GM12892 (cell line): Measurements from ENCODE around the gene TBC1D22A.

Experiments
- DNase-seq: peaks from one replicate; pipeline ENCODE4 v3.0.0; 2011; ENCODE audit not compliant: insufficient read length
- FAIRE-seq: peaks from 2 replicates; lab custom pipeline; 2011; peaks lifted over from hg19 to GRCh38; lab: Jason Lieb, UNC
- POLR2A ChIP-seq: IDR thresholded peaks from 2 replicates; pipeline ENCODE4 v1.6.1; 2011; ENCODE audit warnings: low read depth, low read length, control low read depth
- POLR2AphosphoS5 ChIP-seq: IDR thresholded peaks from 2 replicates; pipeline ENCODE4 v1.6.1; 2011; ENCODE audit warnings: low read depth, low read length, control low read depth
- TAF1 ChIP-seq: IDR thresholded peaks from 2 replicates; pipeline ENCODE4 v1.6.1; 2011; ENCODE audit warnings: low read depth, mild to moderate bottlenecking, control low read depth, low read length, borderline replicate concordance

TBC1D22A gene

DNA sequence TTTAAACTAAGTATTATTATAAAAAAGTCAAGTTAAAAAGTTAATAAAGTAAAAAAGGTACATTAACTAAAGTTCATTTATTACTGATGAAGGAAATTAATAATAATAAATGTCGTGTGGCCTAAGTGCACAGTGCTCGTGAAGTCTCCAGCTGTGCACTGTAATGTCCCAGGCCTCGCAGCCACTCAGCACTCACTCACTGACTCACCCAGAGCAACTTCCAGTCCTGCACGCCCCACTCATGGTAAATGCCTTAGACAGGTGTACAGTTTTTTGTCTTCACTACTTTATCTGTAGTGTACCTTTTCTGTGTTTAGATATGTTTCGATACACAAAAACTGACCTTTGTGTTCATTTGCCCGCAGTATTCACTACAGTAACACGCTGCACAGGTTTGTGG lies 175.5 kb downstream of the TBC1D22A start:
- DNase-seq (no peak), FAIRE-seq (no peak)
- no peak for TF ChIP-seq POLR2A
- no peak for TF ChIP-seq POLR2AphosphoS5
- no peak for TF ChIP-seq TAF1

GRCh38 chr22:46941968-46942798 lies 179.7 kb downstream of the TBC1D22A start:
- peak; percentile 67 for FAIRE-seq
- no peak for TF ChIP-seq POLR2A
- no peak for TF ChIP-seq TAF1
- TF ChIP-seq POLR2AphosphoS5: no peak
- no peak for DNase-seq

DNA sequence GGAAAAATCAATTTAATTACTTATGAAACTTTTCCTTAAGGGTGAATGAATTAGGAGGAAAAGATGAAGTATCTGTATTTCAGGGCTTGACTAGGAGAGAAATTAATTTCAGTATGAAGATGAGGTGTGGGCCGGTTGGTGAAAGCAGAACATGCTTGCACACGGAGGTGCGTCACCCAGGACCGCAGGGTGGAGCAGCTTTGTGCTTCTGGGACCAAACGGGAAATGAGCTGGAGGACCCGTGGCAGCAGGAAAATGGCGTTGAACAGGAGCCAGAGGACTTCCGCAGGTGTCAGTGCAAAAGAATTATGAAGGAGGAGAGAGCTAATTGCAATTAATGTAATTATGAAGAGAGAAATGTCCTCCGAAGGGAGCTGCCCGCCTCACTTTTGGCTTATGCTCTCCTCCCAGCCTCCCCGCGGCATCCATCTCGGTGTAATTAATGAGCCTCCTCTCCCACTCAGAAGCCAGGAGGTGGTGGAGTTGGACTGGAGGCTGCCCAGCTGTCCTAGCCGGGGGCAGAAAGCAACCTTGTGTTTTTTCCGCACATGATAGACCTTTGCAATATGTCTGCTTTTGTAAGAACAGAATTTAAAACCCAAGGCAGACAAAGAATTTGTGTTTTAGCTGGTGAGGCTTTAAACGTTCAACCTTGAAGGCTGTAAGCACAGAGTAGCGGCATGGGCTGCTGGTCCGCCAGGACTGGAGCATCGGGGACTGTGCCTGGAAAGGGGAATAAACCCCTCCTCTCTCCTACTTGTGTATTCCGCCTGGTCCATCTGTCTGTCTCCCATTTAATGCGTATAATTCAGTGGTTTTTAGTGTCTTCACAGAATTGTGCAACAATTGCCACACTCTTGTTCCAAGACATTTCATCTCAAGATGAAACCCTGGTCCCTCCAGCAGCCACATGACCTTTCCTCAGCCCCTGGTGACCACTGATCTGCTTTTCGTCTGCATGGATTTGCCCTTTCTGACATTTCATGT lies 180.6 kb downstream of the TBC1D22A start:
- no peak for DNase-seq
- no peak for FAIRE-seq
- TF ChIP-seq POLR2A: no peak

DNA sequence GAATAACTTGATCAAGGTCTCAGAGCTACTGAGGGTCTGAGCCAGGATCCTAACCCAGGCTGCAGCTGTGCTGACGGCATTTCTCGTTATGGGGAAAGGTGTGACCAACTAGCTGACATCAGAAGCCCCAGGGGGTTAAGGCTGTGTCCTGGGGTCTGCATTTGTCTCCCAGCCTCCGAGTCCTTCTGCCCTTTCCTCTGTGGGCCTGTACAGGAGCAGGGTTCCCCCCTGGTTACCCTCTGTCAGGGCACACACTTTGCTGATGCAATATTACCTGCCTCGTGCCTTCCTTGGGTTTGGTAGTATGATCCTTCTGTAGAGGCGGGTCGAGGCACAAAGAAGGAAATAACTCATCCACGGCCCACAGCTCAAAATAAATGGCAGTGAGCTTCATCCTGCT lies 183.0 kb downstream of the TBC1D22A start:
- FAIRE-seq (no peak), DNase-seq (no peak)
- TF ChIP-seq POLR2AphosphoS5 (no peak), POLR2A (no peak), TAF1 (no peak)

DNA sequence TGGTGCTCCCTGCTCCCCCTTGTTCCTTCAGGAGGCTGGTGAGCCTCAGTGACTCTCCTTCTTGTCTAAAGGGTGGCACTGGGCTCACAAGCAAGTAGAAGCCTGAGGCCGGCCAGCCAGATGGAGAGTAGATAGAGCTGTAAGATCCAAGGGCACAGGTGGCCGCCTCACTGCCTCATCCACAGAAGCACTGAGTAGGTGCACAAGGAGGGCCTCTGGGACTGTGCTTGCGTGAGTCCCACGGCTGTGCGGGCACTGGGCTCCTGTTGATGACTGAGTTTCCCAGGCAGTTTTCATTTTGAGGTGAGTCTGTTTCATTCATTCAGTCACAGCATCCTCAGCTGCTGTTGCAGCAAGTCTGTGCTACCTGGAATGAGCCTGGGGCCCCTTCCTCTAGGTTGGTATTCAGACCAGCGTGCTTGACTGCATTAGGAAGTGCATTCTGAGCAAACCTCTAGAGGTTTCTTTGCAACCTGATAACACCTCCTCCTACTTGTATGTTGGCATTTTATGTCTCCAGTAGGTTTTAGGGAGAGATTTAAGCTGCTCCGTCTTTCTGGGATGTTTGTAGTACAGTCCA lies 184.0 kb downstream of the TBC1D22A start:
- no peak for TF ChIP-seq POLR2AphosphoS5
- DNase-seq (no peak), FAIRE-seq (no peak)

- DNase-seq (no peak), FAIRE-seq (no peak)
- no peak for TF ChIP-seq TAF1
- no peak for TF ChIP-seq POLR2AphosphoS5
- TF ChIP-seq POLR2A: no peak
These were observed 185.2 kb downstream of the TBC1D22A start for GRCh38 chr22:46947516-46948257.

GRCh38 chr22:46948411-46949144 lies 186.1 kb downstream of the TBC1D22A start:
- DNase-seq (no peak), FAIRE-seq (no peak)
- TF ChIP-seq TAF1 (no peak), POLR2A (no peak), POLR2AphosphoS5 (no peak)

- no peak for FAIRE-seq
- DNase-seq: no peak
- TF ChIP-seq POLR2A (no peak), TAF1 (no peak), POLR2AphosphoS5 (no peak)
These were observed 188.9 kb downstream of the TBC1D22A start for GRCh38 chr22:46951350-46951749.

DNA sequence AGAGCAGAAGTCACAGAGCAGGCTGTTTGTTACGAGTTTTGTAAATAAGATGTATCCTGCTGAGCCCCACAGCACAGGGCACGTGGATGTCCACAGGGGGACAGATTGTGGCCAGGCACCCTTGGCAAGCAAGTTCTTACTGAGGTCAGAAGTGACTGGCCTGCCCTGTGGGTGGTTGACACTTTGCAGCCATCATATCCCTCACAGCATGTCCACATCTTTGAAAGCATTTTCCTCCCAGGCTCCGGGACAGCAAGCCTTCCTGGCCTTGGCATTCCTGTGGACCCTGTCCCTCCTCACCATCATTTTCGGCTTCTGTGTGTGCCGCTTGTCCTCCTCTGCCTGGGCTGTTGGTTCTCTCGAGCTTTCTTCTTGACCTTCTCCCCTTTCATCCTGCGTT lies 189.5 kb downstream of the TBC1D22A start:
- TF ChIP-seq TAF1 (no peak), POLR2AphosphoS5 (no peak), POLR2A (no peak)
- DNase-seq: no peak
- no peak for FAIRE-seq

DNA sequence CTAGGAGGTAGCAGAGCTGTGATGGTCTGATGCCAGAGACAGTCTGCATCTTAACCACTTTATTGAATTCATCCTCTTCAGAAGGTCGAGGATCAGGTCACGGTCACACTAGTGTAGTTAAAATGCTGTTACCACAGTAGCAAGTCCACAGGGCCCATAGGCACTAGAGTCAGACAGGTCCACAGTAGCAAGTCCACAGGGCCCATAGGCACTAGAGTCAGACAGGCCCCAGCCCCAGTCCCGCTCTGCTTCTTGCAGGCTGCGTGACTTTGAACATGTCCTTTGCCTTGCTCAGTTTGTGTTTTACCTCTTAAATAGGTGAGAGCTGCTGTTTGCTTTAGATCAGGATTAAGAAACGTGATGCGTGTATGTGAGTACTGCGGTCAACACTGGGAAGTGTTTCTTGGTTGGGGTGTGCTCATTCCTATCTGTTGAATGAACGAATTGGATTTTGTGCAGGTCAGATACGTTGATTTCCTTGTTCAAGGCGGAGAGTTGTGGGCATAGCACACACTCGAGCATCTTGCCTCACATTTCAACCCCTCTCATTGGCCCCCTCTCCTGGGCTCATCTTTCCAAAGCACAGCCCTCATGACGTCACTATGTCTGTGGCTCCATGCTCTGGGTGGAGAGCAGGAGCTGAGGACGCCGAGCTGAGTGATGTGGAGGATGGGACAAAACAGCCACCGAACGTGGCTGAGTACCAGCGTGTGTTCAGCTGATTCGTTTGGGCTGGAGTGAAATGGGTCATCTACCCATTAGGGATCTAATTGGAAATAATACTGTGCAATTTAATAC lies 191.7 kb downstream of the TBC1D22A start:
- FAIRE-seq: peak; percentile 17
- no peak for TF ChIP-seq POLR2A
- no peak for TF ChIP-seq TAF1
- TF ChIP-seq POLR2AphosphoS5: no peak
- no peak for DNase-seq
